HepG2 (cell line): Measurements from ENCODE around the gene HEXIM1. TPM values are rescaled to one million over a fixed set of nuclear protein-coding genes. Genes with fewer than 3 reads are reported as not detected.

ENCODE experiments used
- ATAC-seq: fragments of 200-7000 bp; cut with Tn5 transposase; 3 replicates; pipeline ENCODE4 v1.9.1; 2020; ENCODE audit warnings: mild to moderate bottlenecking, moderate library complexity
- BruUV-seq: library from RNA; stranded (reverse); fragments of 400-500 nt; replicated peaks from 2 replicates; lab custom pipeline; 2021; lab: Mats Ljungman, UMichigan
- CTCF ChIA-PET: fragments of 300-600 bp; formaldehyde crosslinking; extraction: SDS; loops from one replicate; lab custom pipeline; 2021; ENCODE audit warnings: low total read pairs, inconsistent platforms, low intra/inter-chr PET ratio; lab: Yijun Ruan, JAX
- POLR2A ChIA-PET: fragments of 350-600 bp; sonication (Branson Sonifier 250); formaldehyde crosslinking; loops from one replicate; lab custom pipeline; 2020; ENCODE audit warnings: antibody characterized with exemption, inconsistent platforms; lab: Yijun Ruan, JAX
- DNase-seq: peaks from one replicate; pipeline ENCODE4 v3.0.0-alpha.2; 2015; ENCODE audit warnings: low spot score
- FAIRE-seq: peaks from 3 replicates; lab custom pipeline; 2011; peaks lifted over from hg19 to GRCh38; lab: Jason Lieb, UNC
- H2AFZ ChIP-seq: one replicate; pipeline ENCODE4 v1.6.1; 2011; ENCODE audit warnings: low read length, inconsistent platforms
- H3K27ac ChIP-seq: fragments of 300-600 bp; 3 replicates; pipeline ENCODE4 v1.8.0; 2011; ENCODE audit warnings: mixed run types, mild to moderate bottlenecking, mixed read lengths, low read length, inconsistent platforms; ENCODE audit not compliant: insufficient read depth; ENCODE audit errors: extremely low read length
- H3K27me3 ChIP-seq, 2 experiments: fragments of 200-600 bp in 1 of 2; 2 replicates in 1 of 2; 3 replicates in 1 of 2; pipeline versions ENCODE4 v1.6.0 to v1.8.0; 2011; ENCODE audit warnings: low read length in 2 of 2, mild to moderate bottlenecking in 2 of 2, moderate library complexity in 2 of 2, inconsistent platforms in 1 of 2; ENCODE audit not compliant: insufficient read depth in 2 of 2, control insufficient read depth in 1 of 2
- H3K36me3 ChIP-seq, 2 experiments: fragments of 200-600 bp in 1 of 2; replicated peaks in 1 of 2; 2 replicates in 1 of 2; 3 replicates in 1 of 2; pipeline versions ENCODE4 v1.5.1 to v1.8.0; 2011; ENCODE audit warnings: low read length in 2 of 2, inconsistent platforms in 1 of 2; ENCODE audit not compliant: insufficient read depth in 2 of 2, control insufficient read depth in 1 of 2
- H3K4me1 ChIP-seq: 2 replicates; pipeline ENCODE4 v1.5.1; 2012; ENCODE audit warnings: low read length, inconsistent platforms; ENCODE audit not compliant: insufficient read depth
- H3K4me2 ChIP-seq: 2 replicates; pipeline ENCODE4 v1.6.0; 2011; ENCODE audit warnings: low read depth, low read length, inconsistent platforms
- H3K4me3 ChIP-seq, 3 experiments: fragments of 200-600 bp in 1 of 3; sonication (generic), shearing (Covaris generic) in 1 of 3; replicated peaks in 1 of 3; 2 replicates each; pipeline ENCODE4 v1.5.1; 2011 to 2016; ENCODE audit warnings: low read length in 3 of 3, inconsistent platforms in 2 of 3, low read depth in 2 of 3, mild to moderate bottlenecking in 2 of 3, control low read depth in 1 of 3, mixed read lengths in 1 of 3; ENCODE audit not compliant: insufficient read depth in 1 of 3
- H3K79me2 ChIP-seq: one replicate; pipeline ENCODE4 v1.6.1; 2011; ENCODE audit warnings: low read length, inconsistent platforms; ENCODE audit not compliant: insufficient read depth
- H3K9ac ChIP-seq: 2 replicates; pipeline ENCODE4 v1.6.0; 2011; ENCODE audit warnings: mild to moderate bottlenecking, low read depth, low read length, inconsistent platforms; ENCODE audit not compliant: insufficient read depth
- H3K9me3 ChIP-seq: 2 replicates; pipeline ENCODE4 v1.5.1; 2012; ENCODE audit warnings: mild to moderate bottlenecking, low read length
- H4K20me1 ChIP-seq: 2 replicates; pipeline ENCODE4 v1.6.0; 2011; ENCODE audit warnings: inconsistent platforms, mild to moderate bottlenecking, low read length, moderate library complexity; ENCODE audit not compliant: insufficient read depth
- AGO2 ChIP-seq: fragments of 200-400 bp; formaldehyde crosslinking; optimal IDR thresholded peaks from 2 replicates; pipeline ENCODE3; 2017; ENCODE audit warnings: mild to moderate bottlenecking, low read depth, low read length, moderate library complexity
- MBD4 ChIP-seq: IDR thresholded peaks from 2 replicates; pipeline ENCODE4 v1.6.1; 2012; ENCODE audit warnings: low read length, inconsistent platforms, borderline replicate concordance
- REL ChIP-seq: sonication (generic); formaldehyde crosslinking; conservative IDR thresholded peaks from 2 replicates; pipeline ENCODE4 v1.8.0; 2022; ENCODE audit warnings: mild to moderate bottlenecking, missing genetic modification reagents, moderate library complexity
- ZNF225 ChIP-seq: sonication (generic); formaldehyde crosslinking; IDR thresholded peaks from 2 replicates; pipeline ENCODE4 v1.4.0; 2020; ENCODE audit warnings: mild to moderate bottlenecking, missing genetic modification reagents
- ZNF282 ChIP-seq: fragments of 450-650 bp; IDR thresholded peaks from 2 replicates; pipeline ENCODE4 v1.6.1; 2018; ENCODE audit not compliant: partially characterized antibody
- ZNF350 ChIP-seq: sonication (generic); formaldehyde crosslinking; IDR thresholded peaks from 2 replicates; pipeline ENCODE4 v1.4.0; 2020; ENCODE audit warnings: mild to moderate bottlenecking, low read depth, missing genetic modification reagents, borderline replicate concordance
- WGBS: methylation state at CpG from one replicate; pipeline ENCODE4 v1.1.6; 2017; ENCODE audit warnings: low lambda C conversion rate; 5-methylcytosine and 5-hydroxymethylcytosine counted together
- in situ Hi-C: cut with HindIII; loops from 2 replicates; pipeline ENCODE4 v1.10.0; 2017; ENCODE audit warnings: low pct_unique_long_range_greater_than_20kb; ENCODE audit not compliant: extremely low pct_ligation_motif_present
- intact Hi-C: fragments of 100-400 bp; cut with micrococcal nuclease; formaldehyde crosslinking; loops from one replicate; pipeline ENCODE4 v1.10.0; 2022; ENCODE audit not compliant: unreplicated experiment
- polyA plus RNA-seq, 8 experiments: library from polyadenylated mRNA; depleted of rRNA in 3 of 8; stranded (reverse) in 7 of 8; unstranded in 1 of 8; fragments of >200 nt; fragmentation: Illumina TruSeq in 4 of 8; extraction: Trizol in 4 of 8; gene quantifications; 2 replicates each; pipeline versions ENCODE4 v1.2.1 to v1.2.3, GENCODE V29; 2011 to 2016; ENCODE audit warnings: low read depth in 4 of 8, missing spikeins in 1 of 8, mixed read lengths in 1 of 8; ENCODE audit not compliant: insufficient read depth in 1 of 8
- total RNA-seq, 5 experiments: library from RNA; depleted of rRNA; stranded (reverse); fragments of >200 nt; fragmentation: Illumina TruSeq; extraction: Trizol; gene quantifications; 2 replicates each; pipeline ENCODE4 v1.2.3, GENCODE V29; 2016; ENCODE audit warnings: low read depth in 1 of 5
- TF ChIP-seq, protein P1 (sequence below): IDR thresholded peaks from 2 replicates; pipeline ENCODE4 v1.6.1; 2016; ENCODE audit warnings: control low read depth

Gene HEXIM1
- total and polyA plus RNA-seq, 2 of the 13 experiments (the other 11 are each of a cell fraction or from before 2014, with no cell fraction given): 10.5 to 16.6 TPM

DNA sequence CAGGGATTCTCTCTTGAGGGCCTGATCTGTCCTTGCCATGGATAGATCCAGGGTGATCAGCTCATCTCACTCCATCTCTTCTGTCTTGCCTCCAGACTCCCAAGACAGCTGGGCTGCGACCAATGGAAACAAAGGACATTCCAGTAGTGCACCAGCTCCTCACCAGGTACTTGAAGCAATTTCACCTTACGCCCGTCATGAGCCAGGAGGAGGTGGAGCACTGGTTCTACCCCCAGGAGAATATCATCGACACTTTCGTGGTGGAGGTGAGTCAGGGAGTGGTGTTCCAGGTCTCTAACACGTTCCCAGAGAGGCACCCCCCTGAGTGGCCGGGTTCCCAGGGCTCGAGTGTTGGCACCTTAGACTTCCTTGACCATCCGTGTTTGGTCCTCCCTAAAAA is 45.4 kb upstream of the HEXIM1 start:
- TF ChIP-seq ZNF282 (no peak), REL (peak; percentile 27; the same call in 1 of the 2 replicates), ZNF225 (CRISPR knock-in tag) (0 out of 2 replicates have a peak, but pooled peaks have one; percentile 35), AGO2 (peak; percentile 17), MBD4 (no peak), ZNF350 (CRISPR knock-in tag) (no peak)
- TF ChIP-seq, protein P1, sequence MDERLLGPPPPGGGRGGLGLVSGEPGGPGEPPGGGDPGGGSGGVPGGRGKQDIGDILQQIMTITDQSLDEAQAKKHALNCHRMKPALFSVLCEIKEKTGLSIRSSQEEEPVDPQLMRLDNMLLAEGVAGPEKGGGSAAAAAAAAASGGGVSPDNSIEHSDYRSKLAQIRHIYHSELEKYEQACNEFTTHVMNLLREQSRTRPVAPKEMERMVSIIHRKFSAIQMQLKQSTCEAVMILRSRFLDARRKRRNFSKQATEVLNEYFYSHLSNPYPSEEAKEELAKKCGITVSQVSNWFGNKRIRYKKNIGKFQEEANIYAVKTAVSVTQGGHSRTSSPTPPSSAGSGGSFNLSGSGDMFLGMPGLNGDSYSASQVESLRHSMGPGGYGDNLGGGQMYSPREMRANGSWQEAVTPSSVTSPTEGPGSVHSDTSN (CRISPR knock-in tag): 0 out of 2 replicates have a peak, but pooled peaks have one; percentile 4
- BruUV-seq: no TSS peak
- Histone ChIP-seq H3K27me3 (no peaks in the 10 kb centered on the region), H3K4me2 (no peak overlapping the region), H2AFZ (no peak overlapping the region), H3K79me2 (no peaks in the 10 kb centered on the region), H3K27ac (peak overlapping the region; percentile 69), H4K20me1 (0 out of 2 replicates have a peak, but pooled peaks cover 3% of the 10 kb centered on the region), H3K4me3 (no peak overlapping the region), H3K36me3 (peaks cover 56 to 75% of the 10 kb centered on the region in 2 experiments), H3K9ac (no peak overlapping the region), H3K4me1 (peaks cover 22% of the 10 kb centered on the region), H3K9me3 (no peaks in the 10 kb centered on the region)
- FAIRE-seq: no peak
- intact Hi-C loops: no loop called here
- POLR2A ChIA-PET: interaction anchor here (0.9 to 1.7 kb wide), 8 partner anchors 10 to 182 kb away, joined by 3 to 7 read pairs (median 4); partner anchors contain the start of genes HEXIM1 and NMT1
- in situ Hi-C loops: loop anchor here (10.0 kb wide), 1 partner anchor 178 kb away; no protein-coding TSS in a partner anchor
- DNase-seq: no peak
- CTCF ChIA-PET: interaction anchor here (1.6 kb wide), 1 partner anchor 33 kb away, joined by 4 read pairs; the partner anchor contains the start of gene ACBD4
- ATAC-seq: no peak
- WGBS: 93% methylated on average over 7 of the region's 9 CpGs
